IMR-90 (cell line): Measurements from ENCODE around the gene SEPTIN2. TPM values are rescaled to one million over a fixed set of nuclear protein-coding genes. Genes with fewer than 3 reads are reported as not detected.

Source experiments
- ATAC-seq: fragments of 200-7000 bp; cut with Tn5 transposase; 2 replicates; pipeline ENCODE4 v1.9.1; 2020; ENCODE audit warnings: low read depth, mild to moderate bottlenecking, moderate library complexity
- BruUV-seq: library from RNA; stranded (reverse); fragments of 400-500 nt; replicated peaks from 2 replicates; lab custom pipeline; 2021; lab: Mats Ljungman, UMichigan
- CTCF ChIA-PET: fragments of 300-600 bp; formaldehyde crosslinking; extraction: SDS; loops from one replicate; lab custom pipeline; 2021; ENCODE audit warnings: antibody characterized with exemption; lab: Yijun Ruan, JAX
- POLR2A ChIA-PET: fragments of 300-600 bp; sonication (Branson Sonifier 250); formaldehyde crosslinking; loops from one replicate; lab custom pipeline; 2022; ENCODE audit warnings: antibody characterized with exemption; ENCODE audit not compliant: unreplicated experiment; lab: Charles Lee
- DNase-seq: peaks from one replicate; pipeline ENCODE4 v3.0.0; 2013
- H2AFZ ChIP-seq: replicated peaks from 2 replicates; pipeline ENCODE3; 2013; ENCODE audit warnings: low read length, mild to moderate bottlenecking; ENCODE audit not compliant: poor library complexity
- H2AK5ac ChIP-seq: 2 replicates; pipeline ENCODE4 v1.6.1; 2013; ENCODE audit warnings: low read depth, low read length, inconsistent platforms
- H2AK9ac ChIP-seq: replicated peaks from 2 replicates; pipeline ENCODE3; 2013; ENCODE audit warnings: mild to moderate bottlenecking, low read depth, low read length, moderate library complexity; ENCODE audit not compliant: poor library complexity
- H2BK120ac ChIP-seq: 2 replicates; pipeline ENCODE4 v1.6.1; 2013; ENCODE audit warnings: low read depth, low read length, inconsistent platforms
- H2BK15ac ChIP-seq: 3 replicates; pipeline ENCODE4 v1.6.1; 2013; ENCODE audit warnings: low read depth, low read length, inconsistent platforms
- H2BK20ac ChIP-seq: 2 replicates; pipeline ENCODE4 v1.6.1; 2013; ENCODE audit warnings: low read depth, mild to moderate bottlenecking, inconsistent platforms, low read length, moderate library complexity
- H2BK5ac ChIP-seq: 2 replicates; pipeline ENCODE4 v1.6.1; 2013; ENCODE audit warnings: mild to moderate bottlenecking, low read depth, low read length, inconsistent platforms; ENCODE audit not compliant: poor library complexity, severe bottlenecking
- H3K14ac ChIP-seq: replicated peaks from 2 replicates; pipeline ENCODE4 v1.6.1; 2013; ENCODE audit warnings: low read depth, low read length, inconsistent platforms
- H3K18ac ChIP-seq: 2 replicates; pipeline ENCODE4 v1.6.1; 2013; ENCODE audit warnings: low read depth, low read length, control low read depth
- H3K23ac ChIP-seq: 2 replicates; pipeline ENCODE4 v1.6.1; 2013; ENCODE audit warnings: low read depth, low read length, inconsistent platforms
- H3K27ac ChIP-seq: 2 replicates; pipeline ENCODE4 v1.5.1; 2013; ENCODE audit warnings: mild to moderate bottlenecking, control low read depth, low read length; ENCODE audit not compliant: insufficient read depth
- H3K27me3 ChIP-seq: 2 replicates; pipeline ENCODE4 v1.6.1; 2013; ENCODE audit warnings: low read length; ENCODE audit not compliant: control insufficient read depth, insufficient read depth
- H3K36me3 ChIP-seq: 2 replicates; pipeline ENCODE4 v1.6.1; 2013; ENCODE audit warnings: low read length, mixed read lengths; ENCODE audit not compliant: control insufficient read depth, insufficient read depth
- H3K4ac ChIP-seq: 2 replicates; pipeline ENCODE4 v1.6.1; 2013; ENCODE audit warnings: low read depth, low read length, inconsistent platforms
- H3K4me1 ChIP-seq: 2 replicates; pipeline ENCODE4 v1.6.1; 2013; ENCODE audit warnings: low read length, mixed read lengths; ENCODE audit not compliant: control insufficient read depth, insufficient read depth
- H3K4me2 ChIP-seq: 2 replicates; pipeline ENCODE4 v1.6.1; 2013; ENCODE audit warnings: low read depth, mild to moderate bottlenecking, control low read depth, low read length, moderate library complexity
- H3K4me3 ChIP-seq: 2 replicates; pipeline ENCODE4 v1.5.1; 2013; ENCODE audit warnings: low read depth, mild to moderate bottlenecking, control low read depth, low read length, moderate library complexity; ENCODE audit not compliant: insufficient read depth
- H3K56ac ChIP-seq: 2 replicates; pipeline ENCODE4 v1.6.1; 2013; ENCODE audit warnings: low read length, inconsistent platforms; ENCODE audit not compliant: insufficient read depth; ENCODE audit errors: extremely low read depth
- H3K79me1 ChIP-seq, 2 experiments: 2 replicates each; pipeline ENCODE4 v1.6.1; 2013; ENCODE audit warnings: low read length in 2 of 2, inconsistent platforms in 1 of 2, low read depth in 1 of 2
- H3K9ac ChIP-seq: 2 replicates; pipeline ENCODE4 v1.6.1; 2013; ENCODE audit warnings: low read depth, low read length, control low read depth
- H3K9me1 ChIP-seq: 2 replicates; pipeline ENCODE4 v1.6.1; 2013; ENCODE audit warnings: low read length, inconsistent platforms; ENCODE audit not compliant: insufficient read depth
- H3K9me3 ChIP-seq: 2 replicates; pipeline ENCODE4 v1.6.1; 2013; ENCODE audit warnings: low read length; ENCODE audit not compliant: control insufficient read depth, insufficient read depth
- H4K20me1 ChIP-seq: 2 replicates; pipeline ENCODE4 v1.6.1; 2013; ENCODE audit warnings: low read length, inconsistent platforms; ENCODE audit not compliant: insufficient read depth
- H4K5ac ChIP-seq: 2 replicates; pipeline ENCODE4 v1.6.1; 2013; ENCODE audit warnings: mild to moderate bottlenecking, low read depth, low read length, control low read depth
- H4K8ac ChIP-seq, 2 experiments: 2 replicates each; pipeline ENCODE4 v1.6.1; 2013; ENCODE audit warnings: low read depth in 2 of 2, low read length in 2 of 2, control low read depth in 1 of 2, inconsistent platforms in 1 of 2
- H4K91ac ChIP-seq: 2 replicates; pipeline ENCODE4 v1.6.1; 2013; ENCODE audit warnings: low read depth, low read length, inconsistent platforms; ENCODE audit not compliant: insufficient read depth
- CEBPB ChIP-seq: IDR thresholded peaks from 2 replicates; pipeline ENCODE4 v1.6.1; 2012; ENCODE audit warnings: low read depth, low read length, improper control_type of control experiment
- CHD1 ChIP-seq: IDR thresholded peaks from 2 replicates; pipeline ENCODE4 v1.6.1; 2012; ENCODE audit warnings: low read depth, low read length, improper control_type of control experiment
- MAZ ChIP-seq: IDR thresholded peaks from 2 replicates; pipeline ENCODE4 v1.6.1; 2012; ENCODE audit warnings: low read depth, mild to moderate bottlenecking, low read length, improper control_type of control experiment, moderate library complexity, borderline replicate concordance
- NFE2L2 ChIP-seq: fragments of 150-350 bp; IDR thresholded peaks from 2 replicates; pipeline ENCODE4 v1.6.1; 2016; ENCODE audit warnings: low read depth, mild to moderate bottlenecking, low read length
- RAD21 ChIP-seq: IDR thresholded peaks from 2 replicates; pipeline ENCODE4 v1.6.1; 2012; ENCODE audit warnings: low read length, improper control_type of control experiment
- WGBS, 2 experiments: methylation state at CpG; one replicate each; pipeline versions ENCODE4 v1.1.5 to v1.1.7; 2013; ENCODE audit warnings: missing lambda C conversion rate in 2 of 2; ENCODE audit not compliant: insufficient read length in 1 of 2; ENCODE audit errors: extremely low coverage in 2 of 2; 5-methylcytosine and 5-hydroxymethylcytosine counted together
- dilution Hi-C: fragments of 300-500 bp; cut with HindIII; formaldehyde crosslinking; loops from one replicate; pipeline ENCODE4 v1.14.3; 2018; ENCODE audit warnings: low sequenced_read_pairs; ENCODE audit not compliant: unreplicated experiment
- in situ Hi-C: fragments of 300-500 bp; cut with MboI; formaldehyde crosslinking; loops from 3 replicates; pipeline ENCODE4 v1.14.3; 2019; ENCODE audit warnings: low sequenced_read_pairs, inconsistent platforms, mixed read lengths
- intact Hi-C: fragments of 100-400 bp; cut with micrococcal nuclease; formaldehyde crosslinking; loops from 2 replicates; pipeline ENCODE4 v1.10.0; 2022
- polyA plus RNA-seq, 3 experiments: library from polyadenylated mRNA; depleted of rRNA; stranded (reverse); fragments of >200 nt; gene quantifications; 2 replicates each; pipeline ENCODE4 v1.2.3, GENCODE V29; 2012; ENCODE audit warnings: low replicate concordance in 1 of 3
- total RNA-seq: library from RNA; depleted of rRNA; stranded (reverse); fragments of >200 nt; gene quantifications from 2 replicates; pipeline ENCODE4 v1.2.3, GENCODE V29; 2012

Gene SEPTIN2
- total and polyA plus RNA-seq, 2 of the 4 experiments (the other 2 are of a cell fraction): 420 to 504 TPM

GRCh38 chr2:241325257-241325656, 9.5 kb downstream of the SEPTIN2 start:
- no TSS peak for BruUV-seq
- Histone ChIP-seq H2BK5ac (no peak overlapping the region), H3K23ac (no peak overlapping the region), H3K4me1 (peaks cover 4% of the 10 kb centered on the region), H2AFZ (no peak overlapping the region), H4K20me1 (peaks cover 72% of the 10 kb centered on the region), H3K27ac (no peak overlapping the region), H4K8ac (no peak overlapping the region), H3K79me1 (peaks cover 24 to 54% of the 10 kb centered on the region in 2 experiments), H3K4ac (no peak overlapping the region), H2AK5ac (no peak overlapping the region), H3K27me3 (no peaks in the 10 kb centered on the region), H3K9me1 (peaks cover 12% of the 10 kb centered on the region), H2BK120ac (no peak overlapping the region), H2BK15ac (no peak overlapping the region), H3K9me3 (no peaks in the 10 kb centered on the region), H3K36me3 (peaks cover 21% of the 10 kb centered on the region), H3K56ac (no peak overlapping the region), H3K14ac (no peak overlapping the region), H4K91ac (no peak overlapping the region), H4K5ac (no peak overlapping the region), H3K4me2 (no peak overlapping the region), H3K4me3 (no peak overlapping the region), H2AK9ac (no peak overlapping the region), H3K9ac (no peak overlapping the region), H2BK20ac (no peak overlapping the region), H3K18ac (no peak overlapping the region)
- DNase-seq (no peak), ATAC-seq (no peak)
- intact Hi-C loops (no loop called here), in situ Hi-C loops (no loop called here), dilution Hi-C loops (no loop called here)
- TF ChIP-seq RAD21 (no peak), MAZ (no peak), NFE2L2 (no peak), CEBPB (no peak), CHD1 (no peak)
- POLR2A ChIA-PET: no interaction called here
- WGBS, 2 experiments: no CpG with 5 or more reads among the region's 1 CpG
- CTCF ChIA-PET: no interaction called here
